HUES6 (cell line): Measurements from ENCODE around the gene EGR2.
A peak's percentile ranks its signal among the peaks of the same experiment; 100 is the strongest.

Source experiments
- H3K27ac ChIP-seq: 2 replicates; pipeline ENCODE4 v1.7.0; 2013; ENCODE audit warnings: low read depth, mild to moderate bottlenecking, low read length, inconsistent platforms
- H3K27me3 ChIP-seq: 2 replicates; pipeline ENCODE4 v1.6.1; 2013; ENCODE audit warnings: low read length; ENCODE audit not compliant: control insufficient read depth, insufficient read depth
- H3K36me3 ChIP-seq: 2 replicates; pipeline ENCODE4 v1.6.1; 2013; ENCODE audit warnings: low read length; ENCODE audit not compliant: control insufficient read depth, insufficient read depth
- H3K4me1 ChIP-seq: 2 replicates; pipeline ENCODE4 v1.6.1; 2013; ENCODE audit warnings: low read length; ENCODE audit not compliant: control insufficient read depth, insufficient read depth
- H3K4me3 ChIP-seq: 2 replicates; pipeline ENCODE4 v1.5.1; 2013; ENCODE audit warnings: low read depth, low read length
- H3K9ac ChIP-seq: one replicate; pipeline ENCODE4 v1.6.1; 2013; ENCODE audit warnings: mild to moderate bottlenecking, low read length
- H3K9me3 ChIP-seq: 2 replicates; pipeline ENCODE4 v1.6.1; 2013; ENCODE audit warnings: low read depth, low read length; ENCODE audit not compliant: control insufficient read depth, insufficient read depth

The EGR2 gene

DNA sequence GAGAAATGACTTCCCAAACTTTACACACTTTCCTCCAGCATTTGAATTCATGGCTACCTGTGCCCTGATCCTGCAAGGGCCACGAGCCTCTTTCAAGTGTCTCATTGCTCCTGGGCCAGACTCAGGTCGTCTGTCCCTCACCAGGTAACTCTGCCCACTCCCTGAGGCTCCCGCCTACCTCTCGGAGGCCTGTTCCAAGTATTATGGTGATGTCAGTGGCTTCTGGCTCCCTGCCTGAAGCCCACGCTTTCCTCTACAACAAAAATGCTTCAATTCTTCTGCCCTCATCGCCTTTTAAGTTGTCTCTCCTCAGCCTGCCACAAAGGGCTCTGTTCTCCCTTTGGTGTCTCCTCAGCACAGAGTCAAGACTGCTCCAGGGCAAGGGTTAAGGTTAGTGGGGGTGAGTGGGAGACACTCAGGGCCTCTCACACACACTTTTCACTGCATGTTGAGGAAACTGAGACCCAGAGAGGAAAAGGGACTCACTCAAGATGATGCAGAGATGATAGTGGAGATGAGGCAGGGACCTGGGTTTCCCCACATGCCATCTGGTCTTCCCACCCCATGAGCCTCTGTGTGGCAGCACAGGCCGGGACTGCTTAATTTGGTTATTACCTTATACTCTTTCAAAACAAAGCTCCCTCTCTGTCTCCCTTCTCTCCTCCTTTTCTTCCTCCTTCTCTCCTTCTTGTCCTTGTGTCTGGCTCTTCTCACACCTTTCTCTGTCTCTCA lies 28.3 kb upstream of the EGR2 start:
- no peak overlapping the region for H3K4me3 ChIP-seq
- H3K9ac ChIP-seq, result no peak overlapping the region
- 0 out of 2 replicates have a peak, but pooled peaks cover 4% of the 10 kb centered on the region for H3K9me3 ChIP-seq
- no peaks in the 10 kb centered on the region for H3K36me3 ChIP-seq
- H3K4me1 ChIP-seq, result no peaks in the 10 kb centered on the region
- H3K27me3 ChIP-seq, result no peaks in the 10 kb centered on the region
- no peak overlapping the region for H3K27ac ChIP-seq

DNA sequence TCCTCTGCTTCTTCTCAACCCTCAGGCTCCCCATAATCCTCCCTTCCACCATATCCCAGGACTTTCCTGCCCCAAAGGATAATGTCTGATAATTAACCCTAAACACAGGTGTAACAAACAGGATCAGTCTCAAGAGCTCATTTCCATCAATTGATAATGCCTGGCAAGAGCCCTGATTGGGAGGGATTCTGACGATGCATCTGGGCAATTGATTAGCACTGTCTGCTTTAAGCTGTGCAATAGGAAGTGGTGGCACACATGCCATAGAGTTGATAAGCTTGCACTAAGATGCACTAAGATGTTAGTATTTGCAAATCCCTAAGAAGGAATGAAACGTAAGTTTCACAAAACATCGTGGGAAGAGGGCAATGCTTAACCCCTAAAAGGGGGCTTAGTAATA lies 27.4 kb upstream of the EGR2 start:
- no peaks in the 10 kb centered on the region for H3K27me3 ChIP-seq
- H3K4me1 ChIP-seq, result no peaks in the 10 kb centered on the region
- H3K9me3 ChIP-seq, result 0 out of 2 replicates have a peak, but pooled peaks cover 4% of the 10 kb centered on the region

DNA sequence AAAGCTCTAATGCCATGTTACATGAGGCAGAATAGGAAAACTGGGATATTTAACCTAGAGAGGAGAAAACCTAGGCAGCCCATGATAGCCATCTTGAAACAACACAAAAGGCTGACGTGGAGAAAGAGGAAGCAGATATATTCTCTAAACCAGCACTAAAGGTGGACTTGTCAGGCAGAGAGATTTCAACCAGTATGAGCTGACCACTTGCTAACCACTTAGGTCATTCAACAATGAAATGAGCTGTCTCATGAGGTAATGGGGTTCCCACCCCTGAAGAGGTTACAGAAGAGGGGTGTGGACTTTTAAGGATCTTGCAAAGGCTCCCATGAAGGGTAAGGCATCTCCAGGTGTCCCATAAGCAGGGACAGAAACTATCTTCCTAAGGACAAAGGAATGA lies 26.8 kb upstream of the EGR2 start:
- H3K4me1 ChIP-seq, result no peaks in the 10 kb centered on the region
- no peak overlapping the region for H3K9ac ChIP-seq
- no peaks in the 10 kb centered on the region for H3K27me3 ChIP-seq
- 0 out of 2 replicates have a peak, but pooled peaks cover 4% of the 10 kb centered on the region for H3K9me3 ChIP-seq
- no peak overlapping the region for H3K4me3 ChIP-seq
- H3K27ac ChIP-seq, result no peak overlapping the region
- no peaks in the 10 kb centered on the region for H3K36me3 ChIP-seq

More for the DNA sequence above, 27.4 kb upstream of the EGR2 start:
- Histone ChIP-seq H3K9ac (no peak overlapping the region), H3K36me3 (no peaks in the 10 kb centered on the region), H3K27ac (no peak overlapping the region), H3K4me3 (no peak overlapping the region)

DNA sequence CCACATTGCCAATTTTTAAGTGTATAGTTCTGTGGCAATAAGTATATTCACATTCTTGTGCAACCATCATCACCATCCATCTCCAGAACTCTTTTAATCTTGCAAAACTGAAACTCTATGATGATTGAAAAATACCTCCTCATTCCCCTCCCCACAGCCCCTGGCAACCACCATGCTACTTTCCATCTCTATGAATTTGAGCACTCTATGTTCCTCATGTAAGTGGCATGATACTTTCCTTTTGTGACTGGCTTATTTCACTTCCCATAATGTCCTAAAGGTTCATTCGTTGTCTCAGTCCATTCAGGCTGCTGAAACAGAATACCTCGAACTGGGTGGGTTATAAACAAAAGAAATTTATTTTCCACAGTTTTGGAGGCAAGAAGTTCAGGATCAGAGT lies 23.4 kb upstream of the EGR2 start:
- no peaks in the 10 kb centered on the region for H3K36me3 ChIP-seq
- no peaks in the 10 kb centered on the region for H3K27me3 ChIP-seq
- no peaks in the 10 kb centered on the region for H3K9me3 ChIP-seq

DNA sequence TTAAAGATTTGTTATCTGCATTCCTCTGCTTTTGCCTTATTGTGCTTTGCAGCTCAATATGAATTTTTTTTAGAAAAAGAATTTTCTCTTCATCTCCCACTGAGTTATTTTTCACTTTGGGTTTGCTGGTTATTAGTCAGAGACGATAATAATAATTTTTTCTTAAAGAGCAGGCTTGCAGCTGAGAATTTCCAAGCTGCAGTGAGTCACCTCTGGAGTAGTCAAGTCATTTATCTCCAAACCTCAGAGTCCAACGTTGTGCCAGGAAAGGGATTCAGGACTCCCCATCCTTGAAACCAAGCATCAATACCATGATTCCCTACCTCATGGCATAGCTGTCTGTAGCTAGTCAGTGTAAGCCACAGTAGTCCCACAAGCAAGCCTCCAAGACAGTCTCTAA lies 15.2 kb upstream of the EGR2 start:
- Histone ChIP-seq H3K36me3 (no peaks in the 10 kb centered on the region), H3K9ac (no peak overlapping the region), H3K27me3 (no peaks in the 10 kb centered on the region), H3K9me3 (no peaks in the 10 kb centered on the region), H3K4me3 (no peak overlapping the region), H3K4me1 (peaks cover 5% of the 10 kb centered on the region; the same call in 1 of the 2 replicates), H3K27ac (no peak overlapping the region)

More for the DNA sequence above, 23.4 kb upstream of the EGR2 start:
- H3K9ac ChIP-seq, result no peak overlapping the region
- no peak overlapping the region for H3K27ac ChIP-seq
- H3K4me1 ChIP-seq, result no peaks in the 10 kb centered on the region
- no peak overlapping the region for H3K4me3 ChIP-seq

DNA sequence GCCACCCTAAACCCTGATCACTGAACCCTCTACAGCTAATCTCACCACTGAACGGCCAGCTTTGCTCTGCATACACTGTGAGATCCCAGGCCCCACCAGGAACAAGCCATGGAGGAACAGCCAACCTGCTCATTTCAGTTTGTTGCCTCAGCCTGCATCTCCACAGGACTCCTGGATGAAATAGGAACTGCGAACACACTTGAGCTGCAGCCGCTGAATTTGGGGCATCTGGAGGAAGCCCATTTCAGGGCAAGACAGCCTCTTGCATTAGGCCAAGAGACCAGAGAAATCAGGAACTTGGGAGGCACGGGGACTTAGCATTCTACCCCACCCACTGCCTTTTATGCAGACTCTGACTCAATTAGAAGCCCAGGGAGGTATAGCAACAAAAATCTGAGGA lies 14.5 kb upstream of the EGR2 start:
- peaks cover 5% of the 10 kb centered on the region; the same call in 1 of the 2 replicates for H3K4me1 ChIP-seq
- H3K36me3 ChIP-seq, result no peaks in the 10 kb centered on the region
- no peaks in the 10 kb centered on the region for H3K9me3 ChIP-seq
- H3K9ac ChIP-seq, result no peak overlapping the region
- no peaks in the 10 kb centered on the region for H3K27me3 ChIP-seq
- no peak overlapping the region for H3K27ac ChIP-seq
- H3K4me3 ChIP-seq, result no peak overlapping the region

DNA sequence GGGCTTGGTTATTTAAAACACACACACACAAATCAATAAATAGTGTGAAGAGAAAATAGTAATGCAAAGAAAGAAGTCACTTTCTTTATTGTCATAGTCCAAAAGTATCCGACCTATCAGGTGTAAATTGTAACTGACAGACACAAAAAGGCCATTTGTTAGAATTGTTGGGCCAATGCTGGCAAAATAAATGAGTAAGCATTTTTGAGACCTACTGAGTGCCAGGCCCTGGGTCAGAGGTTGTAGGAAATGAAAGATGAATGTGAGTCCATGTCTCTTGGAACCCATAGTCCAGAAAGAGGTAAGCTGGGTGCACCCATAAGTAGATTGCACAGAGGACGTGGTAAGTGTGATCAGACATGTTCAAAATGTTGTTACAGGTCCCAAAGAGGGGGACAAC lies 13.5 kb upstream of the EGR2 start:
- no peaks in the 10 kb centered on the region for H3K36me3 ChIP-seq
- no peak overlapping the region for H3K4me3 ChIP-seq
- no peaks in the 10 kb centered on the region for H3K9me3 ChIP-seq
- H3K4me1 ChIP-seq, result peaks cover 5% of the 10 kb centered on the region; the same call in 1 of the 2 replicates
- no peaks in the 10 kb centered on the region for H3K27me3 ChIP-seq
- no peak overlapping the region for H3K9ac ChIP-seq
- H3K27ac ChIP-seq, result no peak overlapping the region

DNA sequence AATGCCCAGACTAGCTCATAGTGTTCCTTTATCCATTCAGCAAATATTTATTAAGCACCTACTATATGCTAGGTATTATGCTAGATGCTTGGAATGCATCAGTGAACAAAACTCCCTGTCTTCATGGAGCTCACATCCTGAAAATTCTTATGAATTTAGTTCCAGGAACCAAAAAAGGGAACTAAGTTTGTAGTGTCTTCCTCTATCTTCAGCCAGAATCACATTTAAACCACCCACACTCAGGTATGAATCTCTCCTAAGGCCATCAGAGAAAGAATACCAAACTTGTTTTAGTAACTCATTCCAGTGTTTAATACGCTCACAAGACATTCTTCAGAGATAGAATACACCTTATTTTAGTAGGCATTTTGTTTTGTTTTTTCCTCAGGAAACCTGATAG lies 10.1 kb upstream of the EGR2 start:
- Histone ChIP-seq H3K9me3 (no peaks in the 10 kb centered on the region), H3K4me1 (peaks cover 5% of the 10 kb centered on the region; the same call in 1 of the 2 replicates), H3K4me3 (no peak overlapping the region), H3K27ac (no peak overlapping the region), H3K27me3 (peaks cover 7% of the 10 kb centered on the region), H3K36me3 (no peaks in the 10 kb centered on the region), H3K9ac (no peak overlapping the region)

DNA sequence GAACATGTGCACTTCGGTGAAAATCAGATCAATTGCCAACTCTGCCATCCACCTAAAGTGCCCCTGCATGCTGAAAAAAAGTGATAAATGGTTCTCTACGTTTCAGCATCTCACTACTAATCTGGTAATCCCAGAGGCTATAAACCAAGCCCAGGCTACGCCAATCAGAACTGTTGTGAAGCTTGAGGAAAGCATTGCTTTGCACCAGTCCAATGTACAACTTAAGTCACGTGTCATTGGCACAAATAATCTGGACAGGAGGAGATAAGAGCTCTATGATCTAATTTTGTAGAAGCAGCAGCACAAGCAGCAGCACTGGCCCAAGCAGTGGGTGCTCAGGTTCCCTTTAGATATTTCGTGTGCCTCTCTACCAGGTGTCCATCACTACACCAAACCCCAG lies 4.4 kb upstream of the EGR2 start:
- Histone ChIP-seq H3K27ac (no peak overlapping the region), H3K4me3 (no peak overlapping the region), H3K9ac (no peak overlapping the region), H3K27me3 (peaks cover 60% of the 10 kb centered on the region), H3K4me1 (peaks cover 15% of the 10 kb centered on the region), H3K9me3 (no peaks in the 10 kb centered on the region), H3K36me3 (no peaks in the 10 kb centered on the region)

DNA sequence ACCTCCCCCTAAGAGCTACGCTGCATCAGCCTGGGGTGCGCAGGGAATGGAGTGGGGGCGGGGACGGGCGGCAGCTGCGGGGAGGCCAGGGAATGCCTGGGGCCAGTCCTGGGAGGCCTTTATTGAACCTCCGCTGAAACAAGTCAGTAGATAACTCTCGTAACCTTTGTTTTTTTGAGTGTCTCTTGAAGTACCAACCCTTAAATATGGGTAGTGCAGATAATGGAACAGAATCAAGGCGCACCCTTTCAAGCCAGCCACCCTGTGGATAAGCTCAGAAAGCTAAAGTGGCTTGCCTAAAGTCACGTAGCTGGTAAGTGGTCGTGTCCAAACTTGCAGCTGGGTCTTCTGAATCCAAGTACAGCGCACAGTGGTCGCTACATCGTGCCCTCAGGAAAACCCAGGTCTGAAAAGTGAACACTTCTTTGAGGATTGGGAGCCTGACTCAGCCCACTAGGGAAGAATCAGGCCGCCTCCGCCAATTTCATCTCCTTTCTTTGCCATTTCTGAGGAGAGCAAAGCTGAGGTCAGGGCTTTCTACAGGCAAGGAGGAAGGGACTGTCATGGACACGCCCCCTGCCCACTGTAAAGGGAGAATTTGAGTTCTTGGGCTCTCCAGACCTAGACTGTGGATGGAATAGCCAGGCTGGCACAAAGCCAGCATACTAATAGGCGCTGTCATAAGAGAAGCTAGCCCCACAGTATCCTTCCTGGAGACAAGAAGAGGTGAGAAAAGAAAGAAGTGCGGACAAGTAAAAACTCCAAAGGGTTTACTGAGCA lies 3.2 kb upstream of the EGR2 start:
- Histone ChIP-seq H3K27me3 (peaks cover 73% of the 10 kb centered on the region), H3K27ac (no peak overlapping the region), H3K9me3 (no peaks in the 10 kb centered on the region), H3K36me3 (no peaks in the 10 kb centered on the region), H3K4me1 (peaks cover 16% of the 10 kb centered on the region), H3K9ac (no peak overlapping the region), H3K4me3 (no peak overlapping the region)

DNA sequence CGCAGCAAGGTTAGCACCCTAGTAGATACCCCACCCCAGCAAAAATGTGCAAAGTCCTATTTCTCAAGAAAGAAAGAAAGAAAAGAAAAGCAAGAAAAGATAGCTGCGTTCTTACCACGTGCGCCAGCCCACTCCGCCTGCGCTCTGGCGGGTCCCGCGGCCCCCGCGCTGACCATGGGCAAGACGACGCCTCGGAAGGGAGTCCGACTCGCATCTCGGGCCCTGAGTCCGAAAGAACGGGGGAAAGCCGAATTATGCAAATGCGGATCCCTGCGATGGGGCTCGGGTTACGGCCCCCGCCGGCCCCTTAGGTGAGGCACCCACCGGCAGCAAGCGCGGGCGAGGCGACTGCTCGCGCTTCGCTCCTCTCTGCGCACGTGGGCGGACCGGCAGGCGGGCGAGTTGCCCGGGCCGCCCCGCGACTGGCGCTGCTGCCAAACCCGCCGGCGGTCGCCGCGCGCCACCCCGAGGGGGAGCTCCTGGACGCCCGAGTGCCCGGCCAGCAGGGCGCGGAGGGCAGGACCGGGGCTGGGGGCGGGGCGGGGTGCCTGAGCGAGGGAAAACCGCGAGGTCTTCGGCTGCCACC lies 2.4 kb upstream of the EGR2 start:
- Histone ChIP-seq H3K27ac (no peak overlapping the region), H3K36me3 (no peaks in the 10 kb centered on the region), H3K4me1 (peaks cover 16% of the 10 kb centered on the region), H3K4me3 (peak overlapping the region; percentile 39; the same call in 1 of the 2 replicates), H3K9me3 (no peaks in the 10 kb centered on the region), H3K9ac (no peak overlapping the region), H3K27me3 (peaks cover 78% of the 10 kb centered on the region)
